NB4 (cell line): ENCODE measurements around the gene FBXL17.
A peak's percentile ranks its signal among the peaks of the same experiment; 100 is the strongest.

ENCODE experiments used
- DNase-seq: peaks from one replicate; pipeline ENCODE4 v3.0.0; 2010; ENCODE audit warnings: low read depth
- H3K4me3 ChIP-seq: one replicate; pipeline ENCODE4 v1.5.1; 2011; ENCODE audit warnings: mild to moderate bottlenecking, low read depth, low read length, moderate library complexity
- CTCF ChIP-seq: IDR thresholded peaks from one replicate; pipeline ENCODE4 v1.5.1; 2012; ENCODE audit warnings: low read depth, low read length
- MAX ChIP-seq: IDR thresholded peaks from 2 replicates; pipeline ENCODE4 v1.6.1; 2011; ENCODE audit warnings: low read depth, low read length
- MYC ChIP-seq: IDR thresholded peaks from 2 replicates; pipeline ENCODE4 v1.6.1; 2011; ENCODE audit warnings: low read depth, low read length
- POLR2A ChIP-seq: IDR thresholded peaks from 2 replicates; pipeline ENCODE4 v1.6.1; 2011; ENCODE audit warnings: mild to moderate bottlenecking; ENCODE audit not compliant: insufficient read length; ENCODE audit errors: extremely low read depth

FBXL17 gene

GRCh38 chr5:108353087-108353486 lies 28.8 kb downstream of the FBXL17 start:
- TF ChIP-seq CTCF (no peak), POLR2A (no peak), MYC (no peak), MAX (no peak)
- H3K4me3 ChIP-seq = no peak overlapping the region
- DNase-seq = no peak

- TF ChIP-seq CTCF (no peak), MYC (no peak), MAX (no peak), POLR2A (no peak)
- DNase-seq = peak; percentile 58
These were observed 36.2 kb downstream of the FBXL17 start for GRCh38 chr5:108345541-108346171.

GRCh38 chr5:108344103-108344822 lies 37.6 kb downstream of the FBXL17 start:
- no peak for DNase-seq
- TF ChIP-seq MYC = no peak
- TF ChIP-seq CTCF = no peak

More at GRCh38 chr5:108345541-108346171, 36.2 kb downstream of the FBXL17 start:
- no peak overlapping the region for H3K4me3 ChIP-seq

GRCh38 chr5:108341866-108342265 lies 40.0 kb downstream of the FBXL17 start:
- TF ChIP-seq CTCF (no peak), MAX (no peak), POLR2A (no peak), MYC (no peak)
- DNase-seq = no peak
- no peak overlapping the region for H3K4me3 ChIP-seq

More at GRCh38 chr5:108344103-108344822, 37.6 kb downstream of the FBXL17 start:
- H3K4me3 ChIP-seq = no peak overlapping the region

GRCh38 chr5:108340131-108340530 lies 41.8 kb downstream of the FBXL17 start:
- no peak for DNase-seq

More at GRCh38 chr5:108340131-108340530, 41.8 kb downstream of the FBXL17 start:
- no peak for TF ChIP-seq CTCF
- no peak for TF ChIP-seq POLR2A
- no peak for TF ChIP-seq MAX
- no peak for TF ChIP-seq MYC
- H3K4me3 ChIP-seq = no peak overlapping the region
